Omental fat pad (tissue), 4 donors: ENCODE measurements around the gene PLOD2. TPM values are rescaled to one million over a fixed set of nuclear protein-coding genes. Genes with fewer than 3 reads are reported as not detected.

Source experiments
- ATAC-seq: fragments of 150-250 bp; one replicate; pipeline ENCODE4 v1.9.1; 2016; ENCODE audit warnings: mild to moderate bottlenecking, moderate library complexity; ENCODE audit not compliant: low FRiP score
- DNase-seq: peaks from one replicate; pipeline ENCODE4 v3.0.0-alpha.2; 2019; ENCODE audit warnings: low spot score
- CTCF ChIP-seq, 3 donors: fragments of 450-650 bp; IDR thresholded peaks; one replicate each; pipeline ENCODE4 v1.5.1; 2016 to 2017; ENCODE audit warnings: antibody characterized with exemption in 3 of 3, mild to moderate bottlenecking in 3 of 3, moderate library complexity in 2 of 3
- total RNA-seq, 4 donors: library from RNA; depleted of rRNA; stranded (reverse); fragments of >200 nt; gene quantifications; one replicate each; pipeline ENCODE4 v1.1.0, GENCODE V29; 2016

Gene PLOD2
- total RNA-seq, 4 donors from 2014 or later = 35.3 to 180 (median 107) TPM

GRCh38 chr3:146092230-146092629, 68.8 kb downstream of the PLOD2 start:
- ATAC-seq (no peak), DNase-seq (no peak)
- no peak for TF ChIP-seq CTCF (IDR thresholded peaks at IDR 0.05)

- TF ChIP-seq CTCF (IDR thresholded peaks at IDR 0.05) = no peak
- DNase-seq = no peak
- ATAC-seq = no peak
Observed at GRCh38 chr3:146091397-146091796, 69.6 kb downstream of the PLOD2 start.

- ATAC-seq = no peak
- TF ChIP-seq CTCF (IDR thresholded peaks at IDR 0.05) = no peak
- no peak for DNase-seq
Observed at GRCh38 chr3:146090521-146090920, 70.5 kb downstream of the PLOD2 start.

- no peak for TF ChIP-seq CTCF (IDR thresholded peaks at IDR 0.05)
- DNase-seq (no peak), ATAC-seq (no peak)
Observed at GRCh38 chr3:146088840-146089239, 72.1 kb downstream of the PLOD2 start.

GRCh38 chr3:146087116-146087515, 73.9 kb downstream of the PLOD2 start:
- TF ChIP-seq CTCF (IDR thresholded peaks at IDR 0.05) = no peak
- ATAC-seq (no peak), DNase-seq (no peak)

- DNase-seq (no peak), ATAC-seq (no peak)
- TF ChIP-seq CTCF (IDR thresholded peaks at IDR 0.05) = no peak
Observed at GRCh38 chr3:146086211-146086610, 74.8 kb downstream of the PLOD2 start.

GRCh38 chr3:146085678-146086077, 75.3 kb downstream of the PLOD2 start:
- ATAC-seq = no peak
- TF ChIP-seq CTCF (IDR thresholded peaks at IDR 0.05) = no peak
- DNase-seq = no peak
